GM12892 (cell line): ENCODE data around the gene EXOC4.
"Not testable (repeated sequence)": the region's sequence is repeated elsewhere in the genome, so short reads cannot be mapped to it uniquely, and the experiment has no call there.

Source experiments
- DNase-seq: peaks from one replicate; pipeline ENCODE4 v3.0.0; 2011; ENCODE audit not compliant: insufficient read length
- FAIRE-seq: peaks from 2 replicates; lab custom pipeline; 2011; peaks lifted over from hg19 to GRCh38; lab: Jason Lieb, UNC
- POLR2A ChIP-seq: IDR thresholded peaks from 2 replicates; pipeline ENCODE4 v1.6.1; 2011; ENCODE audit warnings: low read depth, low read length, control low read depth
- POLR2AphosphoS5 ChIP-seq: IDR thresholded peaks from 2 replicates; pipeline ENCODE4 v1.6.1; 2011; ENCODE audit warnings: low read depth, low read length, control low read depth
- TAF1 ChIP-seq: IDR thresholded peaks from 2 replicates; pipeline ENCODE4 v1.6.1; 2011; ENCODE audit warnings: low read depth, mild to moderate bottlenecking, control low read depth, low read length, borderline replicate concordance

Gene EXOC4

GRCh38 chr7:133641436-133641835, 388.6 kb downstream of the EXOC4 start:
- DNase-seq (no peak), FAIRE-seq (no peak)
- no peak for TF ChIP-seq POLR2AphosphoS5
- no peak for TF ChIP-seq TAF1
- no peak for TF ChIP-seq POLR2A

GRCh38 chr7:133642907-133643306, 390.0 kb downstream of the EXOC4 start:
- DNase-seq (no peak), FAIRE-seq (no peak)
- TF ChIP-seq TAF1, result no peak
- no peak for TF ChIP-seq POLR2AphosphoS5
- no peak for TF ChIP-seq POLR2A

GRCh38 chr7:133643652-133644051, 390.8 kb downstream of the EXOC4 start:
- not testable (repeated sequence) for FAIRE-seq, DNase-seq

- TF ChIP-seq TAF1 (no peak), POLR2A (no peak), POLR2AphosphoS5 (no peak)
- FAIRE-seq, result no peak
These were observed 393.1 kb downstream of the EXOC4 start for GRCh38 chr7:133645884-133646391.

GRCh38 chr7:133646472-133647315, 393.8 kb downstream of the EXOC4 start:
- no peak for DNase-seq

More at GRCh38 chr7:133645884-133646391, 393.1 kb downstream of the EXOC4 start:
- DNase-seq, result no peak

GRCh38 chr7:133649593-133649992, 396.7 kb downstream of the EXOC4 start:
- DNase-seq (no peak), FAIRE-seq (no peak)
- TF ChIP-seq POLR2A (no peak), TAF1 (no peak), POLR2AphosphoS5 (no peak)

More at GRCh38 chr7:133646472-133647315, 393.8 kb downstream of the EXOC4 start:
- TF ChIP-seq POLR2AphosphoS5, result no peak
- no peak for TF ChIP-seq POLR2A
- TF ChIP-seq TAF1, result no peak
- no peak for FAIRE-seq

GRCh38 chr7:133650069-133650468, 397.2 kb downstream of the EXOC4 start:
- peak; percentile 38 for FAIRE-seq
- TF ChIP-seq POLR2AphosphoS5 (no peak), TAF1 (no peak), POLR2A (no peak)
- no peak for DNase-seq

- TF ChIP-seq TAF1 (no peak), POLR2A (no peak), POLR2AphosphoS5 (no peak)
- FAIRE-seq (no peak), DNase-seq (no peak)
These were observed 397.8 kb downstream of the EXOC4 start for GRCh38 chr7:133650487-133651300.

- FAIRE-seq (no peak), DNase-seq (no peak)
- no peak for TF ChIP-seq POLR2AphosphoS5
- no peak for TF ChIP-seq POLR2A
- TF ChIP-seq TAF1, result no peak
These were observed 399.7 kb downstream of the EXOC4 start for GRCh38 chr7:133652547-133652946.

- DNase-seq (no peak), FAIRE-seq (no peak)
- TF ChIP-seq POLR2AphosphoS5 (no peak), POLR2A (no peak), TAF1 (no peak)
These were observed 401.7 kb downstream of the EXOC4 start for GRCh38 chr7:133654547-133654946.

GRCh38 chr7:133662276-133662675, 409.4 kb downstream of the EXOC4 start:
- no peak for DNase-seq
- FAIRE-seq, result no peak
- TF ChIP-seq TAF1 (no peak), POLR2AphosphoS5 (no peak), POLR2A (no peak)
